Panc1 (cell line): ENCODE results near the gene IGF1R. TPM values are rescaled to one million over a fixed set of nuclear protein-coding genes. Genes with fewer than 3 reads are reported as not detected.
"Not testable (repeated sequence)": the region's sequence is repeated elsewhere in the genome, so short reads cannot be mapped to it uniquely, and the experiment has no call there.

Experiments
- ATAC-seq: fragments of 200-7000 bp; cut with Tn5 transposase; 2 replicates; pipeline ENCODE4 v1.9.1; 2020; ENCODE audit warnings: mild to moderate bottlenecking, moderate library complexity
- BruUV-seq: library from RNA; stranded (reverse); fragments of 400-500 nt; replicated peaks from 2 replicates; lab custom pipeline; 2021; lab: Mats Ljungman, UMichigan
- CTCF ChIA-PET: fragments of 300-600 bp; sonication (Branson Sonifier 250); formaldehyde crosslinking; loops from one replicate; lab custom pipeline; 2022; ENCODE audit warnings: antibody characterized with exemption; lab: Charles Lee
- POLR2A ChIA-PET: fragments of 300-600 bp; sonication (Branson Sonifier 250); formaldehyde crosslinking; loops from one replicate; lab custom pipeline; 2022; ENCODE audit warnings: antibody characterized with exemption; lab: Charles Lee
- DNase-seq: peaks from one replicate; pipeline ENCODE4 v3.0.0-alpha.2; 2010; ENCODE audit warnings: low read depth, low spot score
- H3K27ac ChIP-seq: 2 replicates; pipeline ENCODE4 v1.5.1; 2011; ENCODE audit warnings: mild to moderate bottlenecking, low read length, inconsistent platforms
- H3K27me3 ChIP-seq: fragments of 200-500 bp; sonication (Bioruptor generic); 2 replicates; pipeline ENCODE4 v1.6.0; 2014; ENCODE audit warnings: low read length, inconsistent platforms; ENCODE audit not compliant: control insufficient read depth, insufficient read depth
- H3K36me3 ChIP-seq: fragments of 200-500 bp; sonication (Bioruptor generic); 2 replicates; pipeline ENCODE4 v1.5.1; 2014; ENCODE audit warnings: inconsistent platforms, mild to moderate bottlenecking, low read length, moderate library complexity; ENCODE audit not compliant: control insufficient read depth, insufficient read depth
- H3K4me1 ChIP-seq: 2 replicates; pipeline ENCODE4 v1.5.1; 2011; ENCODE audit warnings: inconsistent platforms, mild to moderate bottlenecking, low read length, moderate library complexity; ENCODE audit not compliant: control insufficient read depth, insufficient read depth
- H3K4me3 ChIP-seq, 2 experiments: 2 replicates each; pipeline ENCODE4 v1.5.1; 2011 to 2012; ENCODE audit warnings: low read depth in 2 of 2, low read length in 2 of 2, mild to moderate bottlenecking in 2 of 2, inconsistent platforms in 1 of 2, moderate library complexity in 1 of 2
- H3K9me3 ChIP-seq: fragments of 200-500 bp; sonication (Bioruptor generic); 2 replicates; pipeline ENCODE4 v1.5.1; 2014; ENCODE audit warnings: low read depth, mild to moderate bottlenecking, inconsistent platforms, low read length, moderate library complexity; ENCODE audit not compliant: control insufficient read depth, insufficient read depth
- CTCF ChIP-seq: fragments of 450-650 bp; IDR thresholded peaks from 2 replicates; pipeline ENCODE4 v1.5.1; 2017; ENCODE audit warnings: mild to moderate bottlenecking
- POLR2AphosphoS5 ChIP-seq: IDR thresholded peaks from 2 replicates; pipeline ENCODE4 v1.6.1; 2012; ENCODE audit warnings: mild to moderate bottlenecking, low read depth, low read length, moderate library complexity
- REST ChIP-seq, 2 experiments: IDR thresholded peaks; 2 replicates each; pipeline ENCODE4 v1.6.1; 2011 to 2012; ENCODE audit warnings: low read depth in 2 of 2, control low read depth in 1 of 2, low read length in 1 of 2, mild to moderate bottlenecking in 1 of 2, moderate library complexity in 1 of 2; ENCODE audit not compliant: insufficient read depth in 1 of 2
- in situ Hi-C: cut with HindIII; loops from 2 replicates; pipeline ENCODE4 v1.10.0; 2016; ENCODE audit warnings: low sequenced_read_pairs, low pct_unique_long_range_greater_than_20kb
- intact Hi-C: fragments of 100-400 bp; cut with micrococcal nuclease; formaldehyde crosslinking; loops from one replicate; pipeline ENCODE4 v1.10.0; 2022; ENCODE audit not compliant: unreplicated experiment
- total RNA-seq: library from RNA; stranded (reverse); gene quantifications from one replicate; pipeline ENCODE4 v1.2.1, GENCODE V29; 2021; ENCODE audit not compliant: unreplicated experiment

IGF1R gene
- total RNA-seq, 1 experiment from 2014 or later, result 77.1 TPM

- CTCF ChIA-PET, result no interaction called here
- no TSS peak for BruUV-seq
- DNase-seq (no peak), ATAC-seq (no peak)
- TF ChIP-seq CTCF (no peak), POLR2AphosphoS5 (no peak)
- Histone ChIP-seq H3K36me3 (no peaks in the 10 kb centered on the region), H3K27me3 (no peaks in the 10 kb centered on the region), H3K4me3 (no peak overlapping the region), H3K27ac (no peak overlapping the region), H3K4me1 (no peaks in the 10 kb centered on the region), H3K9me3 (peaks cover 18% of the 10 kb centered on the region)
- in situ Hi-C loops, result no loop called here
- POLR2A ChIA-PET, result no interaction called here
- intact Hi-C loops, result no loop called here
Observed at GRCh38 chr15:98964466-98965133, 316.3 kb downstream of the IGF1R start.

- BruUV-seq, H3K4me3 ChIP-seq, H3K27ac ChIP-seq, in situ Hi-C loops, ATAC-seq, DNase-seq, H3K27me3 ChIP-seq, intact Hi-C loops, H3K4me1 ChIP-seq, POLR2A ChIA-PET, CTCF ChIA-PET, H3K36me3 ChIP-seq: not testable (repeated sequence)
- peaks cover 18% of the 10 kb centered on the region for H3K9me3 ChIP-seq
Observed at GRCh38 chr15:98965134-98965491, 316.8 kb downstream of the IGF1R start.

- intact Hi-C loops (no loop called here), in situ Hi-C loops (no loop called here)
- ATAC-seq (peak; percentile 60), DNase-seq (no peak)
- Histone ChIP-seq H3K4me3 (no peak overlapping the region), H3K4me1 (no peaks in the 10 kb centered on the region), H3K27me3 (no peaks in the 10 kb centered on the region), H3K9me3 (peaks cover 18% of the 10 kb centered on the region), H3K27ac (no peak overlapping the region), H3K36me3 (no peaks in the 10 kb centered on the region)
- no peak for TF ChIP-seq REST (IDR thresholded peaks at IDR 0.05; ENCODE audit: insufficient read depth in 1 of 2, low read depth in 2 of 2, low read length in 1 of 2)
- CTCF ChIA-PET, result no interaction called here
- BruUV-seq, result no TSS peak
- POLR2A ChIA-PET, result no interaction called here
Observed at GRCh38 chr15:98965597-98965996, 317.3 kb downstream of the IGF1R start.
